Right lobe of liver (tissue), 6 donors: ENCODE results near the gene UBAP1L. TPM values are rescaled to one million over a fixed set of nuclear protein-coding genes. Genes with fewer than 3 reads are reported as not detected.
A peak's percentile ranks its signal among the peaks of the same experiment; 100 is the strongest.

Source experiments
- ATAC-seq, 4 donors: fragments of 200-7000 bp; cut with Tn5 transposase; one replicate each; pipeline ENCODE4 v1.9.1; 2020; ENCODE audit warnings: mild to moderate bottlenecking in 4 of 4, moderate library complexity in 4 of 4
- DNase-seq, 3 donors: peaks; one replicate each; pipeline ENCODE4 v3.0.0-alpha.2; 2020
- H3K27ac ChIP-seq, 3 donors: fragments of 200-600 bp; one replicate each; pipeline ENCODE4 v1.8.0; 2022
- H3K27me3 ChIP-seq, 2 donors: fragments of 200-600 bp; one replicate each; pipeline ENCODE4 v1.8.0; 2022
- H3K36me3 ChIP-seq, 4 donors: fragments of 200-600 bp; sonication (generic) in 1 of 4; one replicate each; pipeline versions ENCODE4 v1.5.1 to v1.8.0; 2017 to 2022; ENCODE audit warnings: control low read depth in 1 of 4
- H3K4me1 ChIP-seq, 4 donors: fragments of 200-600 bp; sonication (generic) in 1 of 4; one replicate each; pipeline versions ENCODE4 v1.5.1 to v1.8.0; 2017 to 2022; ENCODE audit warnings: control low read depth in 1 of 4
- H3K4me3 ChIP-seq, 3 donors: fragments of 200-600 bp; one replicate each; pipeline ENCODE4 v1.8.0; 2022
- H3K9me3 ChIP-seq, 4 donors: fragments of 200-600 bp; sonication (generic) in 1 of 4; one replicate each; pipeline versions ENCODE4 v1.5.1 to v1.8.0; 2017 to 2022; ENCODE audit warnings: control low read depth in 1 of 4
- CTCF ChIP-seq, 4 donors: fragments of 200-600 bp in 3 of 4; fragments of 450-650 bp in 1 of 4; IDR thresholded peaks; one replicate each; pipeline versions ENCODE4 v1.5.1 to v1.8.0; 2016 to 2022; ENCODE audit warnings: antibody characterized with exemption in 4 of 4, mild to moderate bottlenecking in 2 of 4
- POLR2A ChIP-seq: fragments of 450-650 bp; IDR thresholded peaks from one replicate; pipeline ENCODE4 v1.6.1; 2017; ENCODE audit warnings: antibody characterized with exemption, mild to moderate bottlenecking
- WGBS: methylation state at CpG from one replicate; pipeline ENCODE4 v1.1.6; 2018; ENCODE audit warnings: low coverage, low lambda C conversion rate; ENCODE audit not compliant: insufficient coverage; ENCODE audit errors: missing lambda C conversion rate; 5-methylcytosine and 5-hydroxymethylcytosine counted together
- intact Hi-C, 2 donors: fragments of 100-400 bp; cut with DNase I; formaldehyde crosslinking; loops; one replicate each; pipeline versions ENCODE4 v1.11.2 to v1.14.1; 2022
- total RNA-seq, 6 experiments: library from RNA; depleted of rRNA in 2 of 6; stranded (reverse); fragments of >200 nt in 2 of 6; fragmentation: NEBNext Ultra II Directional in 3 of 6; extraction: Animal tissue kit (Norgen Biotek cat#: 25700) in 3 of 6; gene quantifications; one replicate each; pipeline versions ENCODE4 v1.1.0 to v1.2.4, GENCODE V29; 2016 to 2023
- donor health status: DM: no; HTN: yes; CAD: no.
- donor health status: DM: no; HTN: no; CAD: no.
- donor health status: DM: no; HTN: no; CAD: no.
- donor health status: DM: no; HTN: yes; CAD: no.
- donor health status: DM: no; HTN: yes; CAD: no.

Gene UBAP1L
- total RNA-seq, 6 experiments from 2014 or later, result 1.6 to 5.9 (median 3.0) TPM

DNA sequence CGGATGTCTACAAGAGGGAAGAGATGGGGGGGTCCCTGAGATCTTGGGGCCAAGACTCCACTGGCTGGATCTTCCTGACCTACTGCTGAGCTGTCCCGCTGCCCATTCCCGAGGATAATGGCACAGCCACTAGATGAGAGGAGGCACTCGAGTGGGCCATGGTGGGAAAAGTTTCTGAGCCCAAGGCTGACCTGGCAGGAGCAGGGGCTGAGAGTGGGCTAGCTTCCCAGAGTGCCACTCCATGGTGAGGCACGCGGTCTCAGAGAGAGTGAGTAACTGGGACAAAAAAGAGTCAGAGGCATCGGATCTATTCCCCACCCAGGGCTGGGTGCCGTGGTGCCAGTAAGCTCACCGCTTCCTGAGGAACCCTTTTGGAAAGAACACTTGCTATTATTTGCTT is 58.9 kb downstream of the UBAP1L start:
- Histone ChIP-seq H3K9me3 (no peaks in the 10 kb centered on the region), H3K27ac (peak overlapping the region in 1 of 3 donors; percentile 85), H3K36me3 (no peaks in the 10 kb centered on the region), H3K27me3 (no peaks in the 10 kb centered on the region), H3K4me1 (peaks cover 0 to 31% (median 7%) of the 10 kb centered on the region in 4 donors), H3K4me3 (no peak overlapping the region)
- no peak for TF ChIP-seq POLR2A
- TF ChIP-seq CTCF (IDR thresholded peaks at IDR 0.05), result no peak
- 100% methylated on average over 2 of the region's 9 CpGs for WGBS
- intact Hi-C loops, result no loop called here
- DNase-seq (no peak), ATAC-seq (no peak)

DNA sequence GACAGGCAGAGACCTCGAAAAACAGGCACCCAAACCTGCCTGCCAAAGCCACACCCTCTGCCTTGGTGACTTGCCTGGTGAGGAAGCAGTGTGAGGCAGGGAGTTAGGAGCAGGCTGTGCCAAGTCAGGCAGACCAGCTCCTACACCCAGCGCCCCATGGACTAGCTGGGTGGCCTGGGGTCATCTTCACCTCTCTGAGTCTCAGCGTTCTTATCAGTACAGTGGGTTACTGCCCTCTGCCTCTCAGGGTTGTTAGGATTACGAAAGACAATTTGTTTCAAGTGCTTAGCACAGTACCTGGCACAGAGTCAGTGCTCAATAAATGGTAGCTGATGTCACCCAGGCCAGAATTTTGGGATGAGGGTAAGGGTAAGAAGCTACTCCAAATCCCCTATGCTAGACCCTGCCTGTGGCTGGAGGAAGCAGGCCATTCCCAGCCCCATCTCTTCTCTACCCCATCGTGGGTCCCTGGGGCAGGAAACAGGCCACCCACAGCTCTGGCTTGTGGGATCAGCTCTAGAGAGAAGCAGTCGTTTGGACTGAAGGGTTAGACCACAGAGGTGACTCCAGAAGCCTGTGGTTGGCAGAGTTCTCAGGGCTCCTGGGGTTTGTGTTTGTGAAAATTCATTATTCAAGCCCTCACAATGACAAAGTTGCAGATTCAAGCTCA is 59.7 kb downstream of the UBAP1L start:
- H3K4me1 ChIP-seq, result peaks cover 0 to 31% (median 7%) of the 10 kb centered on the region in 4 donors
- H3K27me3 ChIP-seq, result no peaks in the 10 kb centered on the region
- 21% methylated on average over 2 of the region's 6 CpGs for WGBS
- H3K27ac ChIP-seq, result peak overlapping the region; percentile 4 to 85 (median 33)
- H3K4me3 ChIP-seq, result no peak overlapping the region
- DNase-seq (peak; percentile 75 to 92 (median 90)), ATAC-seq (peak; percentile 83 to 93 (median 86))
- H3K36me3 ChIP-seq, result no peaks in the 10 kb centered on the region
- intact Hi-C loops, result no loop called here
- no peaks in the 10 kb centered on the region for H3K9me3 ChIP-seq
- no peak for TF ChIP-seq CTCF (IDR thresholded peaks at IDR 0.05)
- no peak for TF ChIP-seq POLR2A

DNA sequence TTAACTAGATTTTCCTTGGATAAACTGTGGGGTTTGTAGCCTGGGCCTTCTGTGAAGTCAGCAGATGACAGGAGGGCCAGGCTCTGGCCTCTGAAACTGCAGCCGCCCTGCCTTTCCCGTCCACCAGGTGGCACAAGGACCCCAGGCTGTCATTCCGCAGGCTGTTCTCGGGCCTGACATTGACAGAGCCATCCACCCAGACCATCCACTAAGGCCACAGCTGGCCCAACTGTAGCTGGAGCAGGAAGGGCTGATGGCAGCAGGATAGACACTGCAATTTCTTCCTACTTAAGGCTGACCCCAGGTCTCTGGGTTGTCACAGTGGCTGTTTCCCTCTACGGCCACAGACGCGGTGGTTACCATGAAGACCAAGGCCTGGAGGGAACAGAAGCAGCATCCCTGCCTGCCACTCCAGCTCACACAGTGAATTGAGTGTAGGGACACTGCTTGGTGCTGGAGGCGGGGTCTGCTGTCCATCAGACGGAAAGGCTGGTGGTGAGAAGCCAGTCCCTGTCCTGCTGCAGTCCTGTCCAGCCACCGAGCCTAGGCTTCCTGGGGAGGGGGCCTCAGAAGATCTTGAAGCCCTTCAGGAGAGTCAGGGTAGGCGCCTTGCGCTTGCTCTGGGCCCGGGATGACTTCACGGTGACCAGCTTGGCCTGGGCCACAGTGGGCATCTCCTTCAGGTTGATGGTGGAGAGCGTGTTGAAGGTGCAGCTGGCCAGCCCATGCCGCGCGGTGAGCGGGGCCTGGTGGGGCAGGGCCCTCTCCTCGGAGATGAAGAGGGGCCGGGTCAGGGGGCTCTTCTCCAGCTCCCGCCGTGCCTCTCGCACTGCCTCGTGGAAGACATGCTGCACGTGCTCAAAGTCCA is 60.4 kb downstream of the UBAP1L start:
- Histone ChIP-seq H3K4me3 (no peak overlapping the region), H3K9me3 (no peaks in the 10 kb centered on the region), H3K4me1 (peaks cover 0 to 31% (median 7%) of the 10 kb centered on the region in 4 donors), H3K36me3 (no peaks in the 10 kb centered on the region), H3K27ac (peak overlapping the region; percentile 4 to 85 (median 33)), H3K27me3 (no peaks in the 10 kb centered on the region)
- DNase-seq (peak; percentile 80 to 85 (median 85)), ATAC-seq (peak; percentile 80 to 90 (median 84))
- TF ChIP-seq CTCF (IDR thresholded peaks at IDR 0.05), result peak; percentile 87 to 97 (median 96)
- no peak for TF ChIP-seq POLR2A
- WGBS, result 50% methylated on average over 2 of the region's 26 CpGs
- intact Hi-C loops, result loop anchor here (5.0 kb wide), 2 partner anchors 43 to 48 kb away; no protein-coding TSS in a partner anchor

DNA sequence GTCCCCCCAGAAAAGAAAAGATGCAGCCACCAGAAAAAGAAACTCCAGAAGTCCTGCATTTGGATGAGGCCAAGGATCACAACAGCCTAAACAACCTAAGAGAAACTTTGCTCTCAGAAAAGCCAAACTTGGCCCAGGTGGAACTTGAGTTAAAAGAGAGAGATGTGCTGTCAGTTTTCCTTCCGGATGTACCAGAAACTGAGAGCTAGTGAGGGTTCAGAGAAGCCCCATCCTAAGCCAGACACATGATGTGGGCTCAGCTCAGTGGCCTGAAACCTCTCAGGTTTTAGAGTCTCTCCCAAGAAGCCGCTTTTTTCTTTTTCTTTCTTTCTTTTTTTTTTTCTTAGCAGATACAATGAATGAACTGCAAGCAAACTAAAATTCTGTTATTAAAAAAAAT is 62.0 kb downstream of the UBAP1L start:
- no peak for ATAC-seq
- H3K4me1 ChIP-seq, result peaks cover 0 to 31% (median 7%) of the 10 kb centered on the region in 4 donors
- no peaks in the 10 kb centered on the region for H3K36me3 ChIP-seq
- no peak overlapping the region for H3K4me3 ChIP-seq
- DNase-seq, result no peak
- TF ChIP-seq POLR2A (no peak), CTCF (IDR thresholded peaks at IDR 0.05) (no peak)
- H3K27me3 ChIP-seq, result no peaks in the 10 kb centered on the region
- intact Hi-C loops, result loop anchor here (5.0 kb wide), 2 partner anchors 44 to 49 kb away; no protein-coding TSS in a partner anchor
- no peaks in the 10 kb centered on the region for H3K9me3 ChIP-seq
- H3K27ac ChIP-seq, result no peak overlapping the region
- WGBS, result 92% methylated on average over 2 of the region's 2 CpGs
